ENCODE results near the gene MYL4. TPM values are rescaled to one million over a fixed set of nuclear protein-coding genes. Genes with fewer than 3 reads are reported as not detected.

The MYL4 gene
- total and polyA plus RNA-seq, 10 of the 15 experiments (the other 5 are each of a cell fraction or from before 2014, with no cell fraction given), result 0.23 to 1.6 (median 0.58) TPM; not detected in 3

GRCh38 chr17:47192554-47192953, 16.6 kb upstream of the MYL4 start (continued):
- TF ChIP-seq EP300 (IDR thresholded peaks at IDR 0.05; ENCODE audit: borderline replicate concordance in 1 of 2, control insufficient read depth in 1 of 2, low read depth in 2 of 2, low read length in 2 of 2) (peak in 1 of 2 experiments; percentile 41; a peak in 1 of 4 replicates), USF2 (IDR thresholded peaks at IDR 0.05; ENCODE audit: borderline replicate concordance, low read depth, low read length) (no peak), JUND (IDR thresholded peaks at IDR 0.05; ENCODE audit: low read depth, low read length) (no peak), ZNF217 (IDR thresholded peaks at IDR 0.05) (no peak), SMARCA5 (IDR thresholded peaks at IDR 0.05) (no peak), SPI1 (IDR thresholded peaks at IDR 0.05; ENCODE audit: borderline replicate concordance, insufficient read depth, low read depth, low read length) (no peak), NFYA (IDR thresholded peaks at IDR 0.05; ENCODE audit: borderline replicate concordance, low read depth, low read length) (no peak), MEF2B (IDR thresholded peaks at IDR 0.05; ENCODE audit: partially characterized antibody, poor library complexity, severe bottlenecking) (peak; percentile 17), STAT1 (conservative IDR thresholded peaks at IDR 0.05) (no peak), ZSCAN29 (IDR thresholded peaks at IDR 0.05) (no peak), RFX5 (IDR thresholded peaks at IDR 0.05; ENCODE audit: low read depth, low read length) (no peak), MYB (IDR thresholded peaks at IDR 0.05; ENCODE audit: borderline replicate concordance, low read depth, low read length) (no peak), GABPA (IDR thresholded peaks at IDR 0.05; ENCODE audit: low read depth) (no peak), GATAD2B (conservative IDR thresholded peaks at IDR 0.05; ENCODE audit: low read depth) (0 out of 2 replicates have a peak, but pooled peaks have one; percentile 32), ATF3 (IDR thresholded peaks at IDR 0.05; ENCODE audit: borderline replicate concordance, extremely low read depth, low read depth, low read length) (no peak), WRNIP1 (IDR thresholded peaks at IDR 0.05; ENCODE audit: borderline replicate concordance, low read depth, low read length) (no peak), CBX5 (IDR thresholded peaks at IDR 0.05; ENCODE audit: low read depth) (no peak), CREB1 (IDR thresholded peaks at IDR 0.05; ENCODE audit: low read depth) (no peak), MEF2A (IDR thresholded peaks at IDR 0.05; ENCODE audit: insufficient read depth, low read depth, low read length) (0 out of 2 replicates have a peak, but pooled peaks have one; percentile 9), NFYB (IDR thresholded peaks at IDR 0.05; ENCODE audit: insufficient read depth, low read depth, low read length) (no peak), CBFB (IDR thresholded peaks at IDR 0.05; ENCODE audit: low read depth) (peak; percentile 80)
- TF ChIP-seq, protein P1, sequence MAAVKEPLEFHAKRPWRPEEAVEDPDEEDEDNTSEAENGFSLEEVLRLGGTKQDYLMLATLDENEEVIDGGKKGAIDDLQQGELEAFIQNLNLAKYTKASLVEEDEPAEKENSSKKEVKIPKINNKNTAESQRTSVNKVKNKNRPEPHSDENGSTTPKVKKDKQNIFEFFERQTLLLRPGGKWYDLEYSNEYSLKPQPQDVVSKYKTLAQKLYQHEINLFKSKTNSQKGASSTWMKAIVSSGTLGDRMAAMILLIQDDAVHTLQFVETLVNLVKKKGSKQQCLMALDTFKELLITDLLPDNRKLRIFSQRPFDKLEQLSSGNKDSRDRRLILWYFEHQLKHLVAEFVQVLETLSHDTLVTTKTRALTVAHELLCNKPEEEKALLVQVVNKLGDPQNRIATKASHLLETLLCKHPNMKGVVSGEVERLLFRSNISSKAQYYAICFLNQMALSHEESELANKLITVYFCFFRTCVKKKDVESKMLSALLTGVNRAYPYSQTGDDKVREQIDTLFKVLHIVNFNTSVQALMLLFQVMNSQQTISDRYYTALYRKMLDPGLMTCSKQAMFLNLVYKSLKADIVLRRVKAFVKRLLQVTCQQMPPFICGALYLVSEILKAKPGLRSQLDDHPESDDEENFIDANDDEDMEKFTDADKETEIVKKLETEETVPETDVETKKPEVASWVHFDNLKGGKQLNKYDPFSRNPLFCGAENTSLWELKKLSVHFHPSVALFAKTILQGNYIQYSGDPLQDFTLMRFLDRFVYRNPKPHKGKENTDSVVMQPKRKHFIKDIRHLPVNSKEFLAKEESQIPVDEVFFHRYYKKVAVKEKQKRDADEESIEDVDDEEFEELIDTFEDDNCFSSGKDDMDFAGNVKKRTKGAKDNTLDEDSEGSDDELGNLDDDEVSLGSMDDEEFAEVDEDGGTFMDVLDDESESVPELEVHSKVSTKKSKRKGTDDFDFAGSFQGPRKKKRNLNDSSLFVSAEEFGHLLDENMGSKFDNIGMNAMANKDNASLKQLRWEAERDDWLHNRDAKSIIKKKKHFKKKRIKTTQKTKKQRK (IDR thresholded peaks at IDR 0.05; ENCODE audit: low read depth, low read length), result no peak
- TF ChIP-seq, protein P2, sequence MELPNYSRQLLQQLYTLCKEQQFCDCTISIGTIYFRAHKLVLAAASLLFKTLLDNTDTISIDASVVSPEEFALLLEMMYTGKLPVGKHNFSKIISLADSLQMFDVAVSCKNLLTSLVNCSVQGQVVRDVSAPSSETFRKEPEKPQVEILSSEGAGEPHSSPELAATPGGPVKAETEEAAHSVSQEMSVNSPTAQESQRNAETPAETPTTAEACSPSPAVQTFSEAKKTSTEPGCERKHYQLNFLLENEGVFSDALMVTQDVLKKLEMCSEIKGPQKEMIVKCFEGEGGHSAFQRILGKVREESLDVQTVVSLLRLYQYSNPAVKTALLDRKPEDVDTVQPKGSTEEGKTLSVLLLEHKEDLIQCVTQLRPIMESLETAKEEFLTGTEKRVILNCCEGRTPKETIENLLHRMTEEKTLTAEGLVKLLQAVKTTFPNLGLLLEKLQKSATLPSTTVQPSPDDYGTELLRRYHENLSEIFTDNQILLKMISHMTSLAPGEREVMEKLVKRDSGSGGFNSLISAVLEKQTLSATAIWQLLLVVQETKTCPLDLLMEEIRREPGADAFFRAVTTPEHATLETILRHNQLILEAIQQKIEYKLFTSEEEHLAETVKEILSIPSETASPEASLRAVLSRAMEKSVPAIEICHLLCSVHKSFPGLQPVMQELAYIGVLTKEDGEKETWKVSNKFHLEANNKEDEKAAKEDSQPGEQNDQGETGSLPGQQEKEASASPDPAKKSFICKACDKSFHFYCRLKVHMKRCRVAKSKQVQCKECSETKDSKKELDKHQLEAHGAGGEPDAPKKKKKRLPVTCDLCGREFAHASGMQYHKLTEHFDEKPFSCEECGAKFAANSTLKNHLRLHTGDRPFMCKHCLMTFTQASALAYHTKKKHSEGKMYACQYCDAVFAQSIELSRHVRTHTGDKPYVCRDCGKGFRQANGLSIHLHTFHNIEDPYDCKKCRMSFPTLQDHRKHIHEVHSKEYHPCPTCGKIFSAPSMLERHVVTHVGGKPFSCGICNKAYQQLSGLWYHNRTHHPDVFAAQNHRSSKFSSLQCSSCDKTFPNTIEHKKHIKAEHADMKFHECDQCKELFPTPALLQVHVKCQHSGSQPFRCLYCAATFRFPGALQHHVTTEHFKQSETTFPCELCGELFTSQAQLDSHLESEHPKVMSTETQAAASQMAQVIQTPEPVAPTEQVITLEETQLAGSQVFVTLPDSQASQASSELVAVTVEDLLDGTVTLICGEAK (IDR thresholded peaks at IDR 0.05; ENCODE audit: borderline replicate concordance), result no peak

Measured in GM12878 (cell line).